SH-SY5Y (cell line): ENCODE results near the gene LTC4S.

ENCODE experiments used
- GATA2 ChIP-seq: IDR thresholded peaks from 2 replicates; pipeline ENCODE4 v1.6.1; 2011; ENCODE audit warnings: mild to moderate bottlenecking, low read depth, low read length
- GATA3 ChIP-seq: IDR thresholded peaks from 2 replicates; pipeline ENCODE4 v1.6.1; 2011; ENCODE audit warnings: low read depth, mild to moderate bottlenecking, low read length, moderate library complexity

DNA sequence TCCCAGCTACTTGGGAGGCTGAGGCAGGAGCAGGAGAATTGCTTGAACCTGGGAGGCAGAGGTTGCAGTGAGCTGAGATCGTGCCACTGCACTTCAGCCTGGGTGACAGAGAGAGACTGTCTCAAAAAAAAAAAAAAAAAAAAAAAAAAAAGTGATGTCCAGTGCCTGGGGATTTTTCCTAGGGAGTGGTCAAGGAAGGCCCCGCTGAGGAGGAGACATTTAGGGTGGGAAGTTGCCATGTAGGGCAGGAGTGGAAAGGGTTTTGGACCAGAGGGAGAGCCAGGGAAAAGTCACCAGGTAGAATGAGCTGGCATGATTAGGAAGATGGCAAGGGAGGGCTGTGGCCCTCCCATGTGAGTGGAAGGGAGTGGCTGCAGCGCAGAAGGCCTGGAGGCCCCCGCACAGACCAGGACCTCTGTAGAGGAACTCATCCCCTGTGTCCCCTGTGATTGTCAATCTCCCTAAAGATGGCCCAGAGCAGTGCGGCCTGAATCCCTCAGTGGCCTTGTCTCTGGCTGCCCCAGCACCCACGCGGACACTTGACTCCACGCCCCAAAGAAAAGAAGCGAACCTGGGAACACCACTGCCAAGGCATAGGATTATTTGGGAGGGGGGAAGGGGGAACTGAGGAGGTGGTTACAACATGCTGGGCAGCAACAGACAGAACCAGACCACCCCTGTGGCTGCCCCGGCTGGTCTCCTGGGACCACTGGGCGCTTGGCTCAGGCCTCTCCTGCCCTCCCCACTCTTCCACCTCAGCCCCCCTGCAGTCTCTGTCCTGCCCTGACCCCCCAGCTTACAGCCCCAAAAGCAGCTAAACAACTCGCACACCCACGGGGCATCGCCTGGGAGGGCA, 24.3 kb downstream of the LTC4S start:
- TF ChIP-seq GATA2 (no peak), GATA3 (no peak)
